Activated gamma-delta T cell treated with Interleukin-2 at 50 U/mL for 16 hours (primary cell): ENCODE data around the gene NTN1.

Source experiments
- DNase-seq: peaks from one replicate; pipeline ENCODE4 v3.0.0-alpha.2; 2020

Gene NTN1

GRCh38 chr17:9038380-9038779, 17.1 kb downstream of the NTN1 start:
- no peak for DNase-seq

GRCh38 chr17:9044772-9045463, 23.6 kb downstream of the NTN1 start:
- no peak for DNase-seq

GRCh38 chr17:9050801-9051401, 29.6 kb downstream of the NTN1 start:
- DNase-seq = no peak

- no peak for DNase-seq
Measured at GRCh38 chr17:9051561-9051960, 30.3 kb downstream of the NTN1 start.

- DNase-seq = no peak
Measured at GRCh38 chr17:9052921-9053320, 31.6 kb downstream of the NTN1 start.

DNA sequence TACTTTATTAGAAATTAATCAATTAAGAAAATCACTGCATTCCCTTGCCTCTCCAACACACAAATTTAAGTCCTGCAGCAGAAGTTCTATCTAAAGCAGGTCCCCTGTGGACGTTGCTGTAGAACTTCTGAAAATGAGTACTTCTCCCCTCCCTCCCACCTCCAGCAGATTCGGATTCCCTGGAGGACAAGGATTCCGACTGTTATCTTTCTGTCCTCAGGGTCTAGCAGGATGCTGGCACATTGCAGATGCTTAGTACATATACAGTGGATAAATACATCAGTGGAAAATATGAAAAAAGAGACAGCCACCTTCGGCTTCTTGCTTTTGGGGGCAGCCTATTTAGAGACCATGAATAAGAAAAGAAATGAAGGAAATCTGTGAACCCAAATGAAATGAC, 32.1 kb downstream of the NTN1 start:
- DNase-seq = no peak

DNA sequence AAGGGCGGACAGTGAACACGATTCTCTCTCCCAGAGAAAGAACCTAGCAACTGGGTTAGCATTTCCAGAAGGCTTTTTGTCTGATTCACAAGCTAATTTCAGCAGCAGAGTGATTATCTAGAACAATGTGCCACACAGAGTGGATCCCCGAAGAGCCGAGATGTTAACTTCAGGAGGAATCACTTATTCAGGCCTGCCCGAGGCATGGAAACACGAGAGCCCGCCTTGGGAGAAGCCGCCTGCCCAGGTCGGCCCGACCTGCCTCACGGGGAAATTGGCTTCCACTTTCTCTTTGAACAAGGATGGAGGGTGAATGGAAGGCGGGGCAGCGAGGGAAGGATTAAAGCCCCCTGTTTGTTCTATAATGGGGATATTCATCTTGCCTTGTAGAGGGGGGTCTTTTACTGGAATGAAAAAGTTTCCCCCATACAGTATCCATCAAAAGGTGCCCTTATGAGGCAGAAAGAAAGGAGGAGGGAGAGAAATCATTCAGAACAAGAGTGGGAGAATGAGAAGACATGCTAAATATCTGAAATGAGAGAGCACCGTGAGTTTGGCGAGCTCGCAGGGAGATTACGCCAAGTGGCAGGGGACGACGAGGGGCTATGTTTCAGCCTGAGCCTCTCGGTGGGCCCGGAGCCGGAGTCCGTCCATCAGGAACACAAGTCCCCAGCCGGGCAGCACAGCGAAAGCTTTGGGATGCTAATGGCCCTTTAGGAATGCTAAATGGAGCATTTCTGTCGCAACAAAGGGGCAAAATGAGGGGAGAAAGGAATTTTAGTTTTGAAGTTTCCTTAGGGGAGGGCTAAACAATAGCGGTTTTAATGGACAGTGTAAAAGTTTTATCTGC, 33.0 kb downstream of the NTN1 start:
- no peak for DNase-seq

- DNase-seq = no peak
Measured at GRCh38 chr17:9055281-9055680, 34.0 kb downstream of the NTN1 start.

DNA sequence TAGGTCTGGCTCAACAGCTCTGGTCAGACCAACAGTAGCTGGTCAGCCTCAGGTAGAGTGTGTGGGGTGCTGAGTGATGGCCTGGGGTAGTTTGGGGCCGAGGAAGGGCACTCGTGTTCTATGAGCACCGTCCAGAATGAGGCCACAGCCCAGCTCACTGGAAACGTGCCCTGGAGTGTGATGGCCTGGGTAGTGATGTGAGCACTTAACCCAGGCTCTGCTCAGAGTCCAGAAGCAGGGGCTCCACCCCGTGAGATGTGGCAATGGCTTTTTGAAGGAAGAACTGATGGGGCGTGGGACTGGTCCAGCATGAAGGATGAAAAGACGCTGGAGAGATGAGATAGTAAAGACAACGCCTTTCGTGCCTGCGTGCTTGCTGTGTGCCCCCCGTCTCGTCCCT, 35.3 kb downstream of the NTN1 start:
- no peak for DNase-seq

GRCh38 chr17:9057310-9057709, 36.0 kb downstream of the NTN1 start:
- DNase-seq = no peak

DNA sequence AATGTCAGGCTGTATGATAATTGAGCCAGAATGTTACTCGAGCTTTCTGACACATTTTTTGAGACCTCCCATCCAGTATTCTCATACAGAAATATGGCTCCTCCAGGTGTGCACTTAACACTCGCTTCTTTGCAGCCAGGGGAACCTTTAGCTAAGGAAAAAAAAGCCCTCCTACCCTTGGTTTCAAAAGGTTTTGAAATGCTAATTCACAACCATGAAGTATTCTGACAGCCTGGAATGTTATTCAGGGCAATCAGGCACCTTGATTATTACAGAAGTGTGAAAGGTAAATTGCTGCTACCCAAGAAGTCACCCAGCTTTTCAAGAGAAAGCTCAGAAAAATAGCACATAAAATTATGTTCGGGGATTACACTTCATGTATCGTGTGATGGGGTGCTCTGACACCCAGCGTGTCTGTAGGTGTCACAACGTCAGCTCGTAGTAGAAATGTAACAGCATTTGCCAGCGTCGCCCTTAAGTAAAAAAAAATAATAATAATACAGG, 41.1 kb downstream of the NTN1 start:
- DNase-seq = no peak

DNA sequence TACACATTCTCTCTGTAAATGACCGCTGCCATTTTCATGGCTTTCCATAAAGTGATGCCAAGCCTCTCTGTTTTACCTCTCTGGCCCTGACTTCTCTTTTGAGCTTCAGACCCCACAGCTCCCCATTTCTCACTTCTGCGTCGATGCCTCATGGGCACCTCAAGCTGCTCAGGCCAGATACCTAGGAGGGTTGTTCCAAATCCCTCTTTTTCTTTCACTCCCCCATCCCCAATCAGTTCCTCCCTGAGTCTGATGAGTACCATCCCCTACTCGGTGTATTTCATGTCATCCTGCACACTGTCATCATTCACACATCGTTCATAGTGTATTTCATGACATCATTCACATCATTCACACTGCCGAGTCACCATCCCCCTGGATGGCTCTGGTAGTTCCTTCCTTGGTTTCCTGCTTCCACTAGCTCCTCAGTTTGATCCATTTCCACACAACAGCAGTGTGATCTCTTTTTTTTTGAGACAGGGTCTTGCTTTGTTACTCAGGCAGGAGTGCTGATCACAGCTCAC, 43.1 kb downstream of the NTN1 start:
- DNase-seq = no peak

DNA sequence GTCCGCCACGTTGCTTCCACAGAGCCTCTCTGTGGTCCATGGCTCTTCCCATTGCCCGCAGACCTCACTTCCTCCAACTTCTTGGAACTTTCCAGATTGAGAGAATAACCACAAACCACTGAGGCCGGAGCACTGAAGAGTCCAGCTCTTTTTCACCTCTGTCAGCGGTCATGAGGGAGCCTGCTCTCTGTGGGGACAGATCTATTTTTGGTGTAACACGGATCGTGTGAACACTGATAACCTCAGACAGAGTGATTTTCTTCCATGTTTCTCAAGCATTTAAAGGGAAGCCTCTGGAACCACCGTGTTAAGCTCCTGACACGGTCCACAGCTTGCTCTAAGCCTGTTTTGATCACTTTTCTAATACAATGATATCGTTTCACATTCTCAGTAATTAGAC, 49.7 kb downstream of the NTN1 start:
- no peak for DNase-seq

DNA sequence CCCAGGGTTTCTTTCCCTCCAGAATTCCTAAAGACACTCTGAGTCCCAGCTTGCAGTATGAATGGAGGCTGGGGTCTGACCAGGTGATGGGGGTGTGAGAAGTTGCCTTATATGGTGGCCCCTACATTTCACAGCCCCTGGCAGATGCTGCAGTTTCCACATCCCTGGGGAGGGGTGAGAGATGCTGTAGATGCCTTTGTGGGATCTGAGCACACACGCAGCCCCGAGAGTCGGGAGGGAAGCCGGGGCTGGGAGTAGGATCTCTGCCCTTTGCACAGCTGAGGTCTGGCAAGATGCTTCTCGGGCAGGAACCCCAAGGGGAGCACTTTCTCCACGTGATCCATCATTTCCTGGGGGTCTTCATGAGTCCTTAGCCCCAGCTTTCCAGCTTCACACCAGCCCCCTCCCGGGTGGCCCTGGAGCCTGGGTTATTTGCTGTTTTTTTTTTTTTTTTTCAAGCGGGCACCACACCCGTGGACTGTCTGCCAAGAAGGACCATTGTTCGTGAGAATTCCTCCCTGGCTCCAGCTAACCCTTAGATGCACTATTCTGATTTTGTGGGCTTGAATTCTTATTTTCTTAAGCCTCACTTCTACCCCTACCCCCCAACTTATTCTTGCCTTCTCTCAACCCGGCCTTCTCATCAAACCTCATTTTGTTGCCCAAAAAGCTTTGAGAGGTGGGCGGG, 50.6 kb downstream of the NTN1 start:
- DNase-seq = no peak

DNA sequence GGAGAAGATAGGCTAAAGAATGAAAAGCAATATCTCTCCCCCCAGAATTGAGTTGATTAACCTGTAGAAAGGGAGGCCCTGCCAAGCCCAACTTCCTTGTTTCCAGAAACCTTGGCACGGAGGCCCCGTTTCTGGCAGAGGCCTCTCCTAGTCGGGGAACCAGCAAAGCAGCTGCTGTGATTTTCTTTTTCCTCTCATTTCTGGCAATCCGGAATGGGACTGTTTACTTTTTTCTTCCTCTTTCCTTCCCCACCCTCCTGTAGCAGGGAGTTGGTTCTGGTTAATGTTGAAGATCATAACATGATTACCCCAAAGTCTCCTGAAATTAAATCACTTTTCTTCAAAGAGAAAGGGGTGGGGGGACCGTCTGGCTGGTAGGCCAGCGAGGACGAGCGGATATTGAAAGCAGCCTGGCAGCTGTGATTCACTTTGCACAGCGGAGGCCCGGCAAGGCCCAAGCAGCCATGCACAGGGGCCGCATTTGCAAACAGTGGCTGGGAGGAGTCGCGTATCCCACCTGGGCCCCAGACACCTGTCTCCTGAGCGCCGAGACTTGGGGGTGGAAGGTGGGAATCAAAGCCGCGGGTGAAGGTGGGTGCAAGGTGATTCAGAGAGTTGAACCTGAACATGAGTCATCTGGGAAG, 51.5 kb downstream of the NTN1 start:
- no peak for DNase-seq

GRCh38 chr17:9074131-9074530, 52.8 kb downstream of the NTN1 start:
- no peak for DNase-seq

DNA sequence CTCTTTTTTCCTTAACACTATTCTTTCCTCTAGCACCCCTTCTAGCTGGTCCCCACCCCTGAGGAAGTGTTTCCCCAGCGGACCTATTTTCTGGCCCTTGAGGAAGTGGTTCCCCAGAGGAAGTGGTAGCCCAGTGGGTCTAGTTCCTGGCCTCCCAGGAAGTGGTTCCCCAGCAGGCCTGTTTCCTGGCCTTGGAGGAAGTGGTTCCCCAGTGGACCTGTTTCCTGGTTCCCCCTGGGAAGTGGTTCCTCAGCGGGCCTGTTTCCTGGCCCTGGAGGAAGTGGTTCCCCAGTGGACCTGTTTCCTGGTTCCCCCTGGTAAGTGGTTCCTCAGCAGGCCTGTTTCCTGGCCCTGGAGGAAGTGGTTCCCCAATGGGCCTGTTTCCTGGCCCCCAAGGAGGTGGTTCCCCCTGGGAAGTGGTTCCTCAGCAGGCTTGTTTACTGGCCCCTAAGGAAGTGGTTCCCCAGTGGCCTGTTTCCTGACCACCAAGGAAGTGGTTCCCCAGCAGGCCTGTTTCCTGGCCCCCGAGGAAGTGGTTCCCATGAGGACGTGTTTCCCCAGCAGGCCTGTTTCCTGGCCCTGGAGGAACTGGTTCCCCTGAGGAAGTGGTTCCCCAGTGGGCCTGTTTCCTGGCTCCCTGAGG, 58.3 kb downstream of the NTN1 start:
- DNase-seq = peak; percentile 16

DNA sequence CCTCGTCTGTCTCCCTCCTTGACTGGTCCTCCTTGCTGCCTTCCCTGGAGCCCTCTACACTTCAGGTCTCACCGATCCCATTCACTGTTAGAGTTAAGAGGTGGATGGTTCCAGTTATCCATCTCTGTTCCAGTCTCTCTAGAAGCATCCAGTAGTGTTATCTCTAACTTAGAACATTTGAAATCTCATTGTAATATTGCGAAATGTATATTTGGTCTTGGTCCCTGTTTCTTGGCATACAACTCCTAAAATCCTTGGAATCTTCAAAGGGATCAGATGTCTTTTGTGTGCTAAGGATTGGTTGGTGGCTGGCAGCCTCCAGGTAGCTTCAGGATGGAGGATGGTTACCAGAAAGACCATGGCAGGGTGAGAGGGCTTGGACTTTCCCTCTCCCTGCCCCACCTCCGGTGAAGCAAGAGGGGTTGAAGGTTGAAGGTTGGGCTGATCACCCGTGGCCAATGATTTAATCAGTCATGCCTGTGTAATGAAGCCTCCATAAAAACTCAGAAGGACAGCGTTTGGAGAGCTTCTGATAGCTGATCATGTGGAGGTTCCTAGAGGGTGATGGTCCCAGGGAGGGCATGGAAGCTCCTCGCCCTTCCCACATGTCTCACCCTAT, 59.1 kb downstream of the NTN1 start:
- DNase-seq = no peak

DNA sequence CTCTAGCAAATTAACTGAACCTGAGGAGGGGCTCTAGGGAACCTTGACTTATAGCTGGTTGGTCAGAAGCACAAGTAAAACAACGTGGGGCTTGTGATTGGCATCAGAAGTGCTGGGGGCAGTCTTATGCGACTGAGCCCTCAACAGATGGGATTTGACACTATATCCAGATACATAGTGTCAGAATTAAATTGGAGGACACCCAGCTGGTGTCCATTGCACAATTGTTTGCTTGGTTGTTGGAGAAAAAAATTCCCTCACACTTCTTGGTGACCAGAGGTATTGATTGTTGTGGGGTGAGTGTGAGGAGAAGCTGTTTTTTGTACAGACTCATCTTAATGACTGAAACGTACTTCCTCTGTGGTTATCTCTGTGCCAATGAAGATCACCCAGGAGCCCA, 59.7 kb downstream of the NTN1 start:
- DNase-seq = no peak

DNA sequence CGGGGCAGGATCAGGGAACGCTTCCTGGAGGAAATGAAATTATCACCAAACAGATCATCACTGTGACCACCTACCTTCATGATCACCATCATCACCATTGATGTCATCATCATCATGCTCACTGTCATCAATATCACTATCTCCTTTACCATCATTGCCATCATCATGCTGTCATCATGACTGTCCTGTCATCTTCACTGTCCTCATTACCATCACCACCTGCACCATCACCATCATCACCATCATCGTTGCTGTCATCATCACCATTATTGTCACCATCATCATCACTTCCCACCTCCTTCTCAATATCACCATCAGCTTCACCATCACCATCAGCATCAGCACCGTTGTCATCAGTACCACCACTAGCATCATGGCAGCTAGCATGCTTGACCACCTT, 65.3 kb downstream of the NTN1 start:
- DNase-seq = no peak

- no peak for DNase-seq
Measured at GRCh38 chr17:9087921-9088320, 66.6 kb downstream of the NTN1 start.
